ENCODE data around the gene PCDHGA8. TPM values are rescaled to one million over a fixed set of nuclear protein-coding genes. Genes with fewer than 3 reads are reported as not detected.

PCDHGA8 gene
- total and polyA plus RNA-seq, 4 donors: 0.02 to 0.75 (median 0.13) TPM

DNA sequence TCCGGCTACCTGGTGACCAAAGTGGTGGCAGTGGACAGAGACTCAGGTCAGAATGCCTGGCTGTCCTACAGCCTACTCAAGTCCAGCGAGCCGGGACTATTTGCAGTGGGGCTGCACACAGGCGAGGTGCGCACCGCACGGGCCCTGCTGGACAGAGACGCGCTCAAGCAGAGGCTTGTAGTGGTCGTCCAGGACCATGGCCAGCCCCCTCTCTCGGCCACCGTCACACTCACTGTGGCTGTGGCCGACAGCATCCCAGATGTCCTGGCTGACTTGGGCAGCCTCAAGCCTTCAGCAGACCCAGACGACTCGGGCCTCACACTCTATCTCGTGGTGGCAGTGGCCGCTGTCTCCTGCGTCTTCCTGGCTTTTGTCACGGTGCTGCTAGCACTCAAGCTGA is 35.5 kb upstream of the PCDHGA8 start (continued):
- no peak for TF ChIP-seq REST (IDR thresholded peaks at IDR 0.05)
- no peak for TF ChIP-seq GABPA (IDR thresholded peaks at IDR 0.05 in 1 of 2, conservative IDR thresholded peaks at IDR 0.05 in 1 of 2)
- TF ChIP-seq HNF4A (conservative IDR thresholded peaks at IDR 0.05): no peak
- no peak for TF ChIP-seq MAX (IDR thresholded peaks at IDR 0.05)

DNA sequence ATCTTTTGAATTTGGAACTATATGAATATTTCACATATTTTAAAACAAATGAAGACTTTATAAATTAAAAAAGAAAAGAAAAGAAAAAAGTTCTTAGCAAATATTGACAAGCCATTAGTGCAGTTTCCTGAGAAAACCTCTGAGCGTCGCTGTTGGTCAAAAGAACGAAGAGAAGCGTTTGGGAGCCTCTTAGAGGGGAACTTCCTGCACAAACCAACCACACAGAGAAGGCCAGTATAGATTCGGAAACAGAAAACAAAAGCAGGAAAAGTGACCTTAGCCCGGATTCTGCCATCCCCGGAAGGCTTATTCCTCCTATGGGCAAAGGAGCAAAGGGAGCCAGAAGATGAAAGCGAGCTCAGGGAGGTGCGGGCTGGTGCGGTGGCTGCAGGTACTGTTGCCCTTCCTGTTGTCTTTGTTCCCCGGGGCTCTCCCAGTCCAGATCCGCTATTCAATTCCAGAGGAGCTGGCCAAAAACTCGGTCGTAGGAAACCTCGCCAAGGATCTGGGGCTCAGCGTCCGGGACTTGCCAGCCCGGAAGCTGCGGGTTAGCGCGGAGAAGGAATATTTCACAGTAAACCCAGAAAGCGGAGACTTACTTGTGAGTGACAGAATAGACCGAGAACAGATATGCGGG is 32.5 kb upstream of the PCDHGA8 start, which contains the start of gene PCDHGB2:
Gene PCDHGB2, plus strand, starts transcription at position 205 of the 637 bp plus-strand sequence. Its CDS starts 142 bp downstream, at position 347.
- Histone ChIP-seq H3K4me3 (ENCODE audit: low read depth in 1 of 3, low read length in 3 of 3) (peak within 1 kb of the TSS; percentile 19 to 42 (median 37)), H3K9me3 (ENCODE audit: control insufficient read depth in 4 of 4, low read length in 3 of 4) (peaks cover 38 to 85% (median 61%) of the 10 kb centered on the region in 4 donors), H3K27me3 (ENCODE audit: control insufficient read depth in 4 of 4, insufficient read depth in 4 of 4, low read length in 3 of 4) (peaks cover 0 to 1% (median 0%) of the 10 kb centered on the region in 4 donors)

GRCh38 chr5:141360685-141361084 is 31.7 kb upstream of the PCDHGA8 start:
- TF ChIP-seq REST (IDR thresholded peaks at IDR 0.05): no peak
- TF ChIP-seq, protein P1, sequence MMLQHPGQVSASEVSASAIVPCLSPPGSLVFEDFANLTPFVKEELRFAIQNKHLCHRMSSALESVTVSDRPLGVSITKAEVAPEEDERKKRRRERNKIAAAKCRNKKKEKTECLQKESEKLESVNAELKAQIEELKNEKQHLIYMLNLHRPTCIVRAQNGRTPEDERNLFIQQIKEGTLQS (IDR thresholded peaks at IDR 0.05): no peak
- no peak for TF ChIP-seq FOXA1 (IDR thresholded peaks at IDR 0.05)
- TF ChIP-seq GABPA (IDR thresholded peaks at IDR 0.05 in 1 of 2, conservative IDR thresholded peaks at IDR 0.05 in 1 of 2): no peak
- TF ChIP-seq RXRA (IDR thresholded peaks at IDR 0.05): no peak
- no peak for DNase-seq (ENCODE audit: low spot score)
- H3K4me3 ChIP-seq (ENCODE audit: low read depth in 1 of 3, low read length in 3 of 3): peak overlapping the region in 2 of 3 donors; percentile 37 to 42
- H3K36me3 ChIP-seq (ENCODE audit: control insufficient read depth in 4 of 4, insufficient read depth in 3 of 4, low read depth in 1 of 4, low read length in 3 of 4): no peaks in the 10 kb centered on the region
- H3K4me1 ChIP-seq (ENCODE audit: control insufficient read depth in 4 of 4, insufficient read depth in 4 of 4, low read length in 3 of 4): no peaks in the 10 kb centered on the region
- WGBS: 29% methylated on average over 15 of the region's 15 CpGs
- peaks cover 39 to 88% (median 67%) of the 10 kb centered on the region in 4 donors for H3K9me3 ChIP-seq (ENCODE audit: control insufficient read depth in 4 of 4, low read length in 3 of 4)
- peaks cover 0 to 2% (median 0%) of the 10 kb centered on the region in 4 donors for H3K27me3 ChIP-seq (ENCODE audit: control insufficient read depth in 4 of 4, insufficient read depth in 4 of 4, low read length in 3 of 4)
- H3K27ac ChIP-seq (ENCODE audit: low read depth in 1 of 2, low read length in 2 of 2): no peak overlapping the region
- H3K9ac ChIP-seq (ENCODE audit: low read depth in 1 of 2, low read length in 2 of 2): no peak overlapping the region

More for the DNA sequence above, 32.5 kb upstream of the PCDHGA8 start, which contains the start of gene PCDHGB2:
- no peak for DNase-seq (ENCODE audit: low spot score)
- no peak within 1 kb of the TSS for H3K9ac ChIP-seq (ENCODE audit: low read depth in 1 of 2, low read length in 2 of 2)
- H3K4me1 ChIP-seq (ENCODE audit: control insufficient read depth in 4 of 4, insufficient read depth in 4 of 4, low read length in 3 of 4): no peaks in the 10 kb centered on the region
- WGBS: 16% methylated on average over 24 of the region's 24 CpGs
- H3K27ac ChIP-seq (ENCODE audit: low read depth in 1 of 2, low read length in 2 of 2): no peak within 1 kb of the TSS
- TF ChIP-seq RAD21 (IDR thresholded peaks at IDR 0.05) (peak in 1 of 2 donors; percentile 17), YY1 (IDR thresholded peaks at IDR 0.05) (no peak)
- no peaks in the 10 kb centered on the region for H3K36me3 ChIP-seq (ENCODE audit: control insufficient read depth in 4 of 4, insufficient read depth in 3 of 4, low read depth in 1 of 4, low read length in 3 of 4)

Data from liver (tissue), 9 donors.